GM12878 (cell line): ENCODE results near the gene RAB36. TPM values are rescaled to one million over a fixed set of nuclear protein-coding genes. Genes with fewer than 3 reads are reported as not detected.

Experiments
- ATAC-seq: fragments of 200-7000 bp; cut with Tn5 transposase; 3 replicates; pipeline ENCODE4 v1.9.1; 2020; ENCODE audit warnings: mild to moderate bottlenecking, moderate library complexity
- BruUV-seq: library from RNA; stranded (reverse); fragments of 400-500 nt; replicated peaks from 2 replicates; lab custom pipeline; 2021; lab: Mats Ljungman, UMichigan
- CTCF ChIA-PET: fragments of 300-600 bp; sonication (Branson Sonifier 250); formaldehyde crosslinking; extraction: SDS; loops from one replicate; lab custom pipeline; 2021; ENCODE audit warnings: inconsistent platforms; lab: Yijun Ruan, JAX
- POLR2A ChIA-PET: fragments of 350-600 bp; formaldehyde crosslinking; extraction: SDS; loops from one replicate; lab custom pipeline; 2021; ENCODE audit warnings: inconsistent platforms; lab: Charles Lee
- RAD21 ChIA-PET: fragments of 300-600 bp; sonication (Branson Sonifier 250); formaldehyde crosslinking; loops from one replicate; lab custom pipeline; 2023; ENCODE audit warnings: antibody characterized with exemption; ENCODE audit not compliant: unreplicated experiment; lab: Charles Lee
- SMC1A ChIA-PET: fragments of 300-600 bp; sonication (Branson Sonifier 250); formaldehyde crosslinking; loops from one replicate; lab custom pipeline; 2023; ENCODE audit not compliant: unreplicated experiment, uncharacterized antibody; lab: Charles Lee
- DNase-seq: peaks from one replicate; pipeline ENCODE4 v3.0.0-alpha.2; 2011; ENCODE audit warnings: low read depth, low spot score
- FAIRE-seq: peaks from 3 replicates; lab custom pipeline; 2011; peaks lifted over from hg19 to GRCh38; lab: Jason Lieb, UNC
- H2AFZ ChIP-seq: 2 replicates; pipeline ENCODE4 v1.6.0; 2011; ENCODE audit warnings: low read depth, low read length, control low read depth; ENCODE audit not compliant: control insufficient read depth
- H3K27ac ChIP-seq: 2 replicates; pipeline ENCODE4 v1.5.1; 2011; ENCODE audit warnings: control low read depth; ENCODE audit not compliant: control insufficient read depth, insufficient read depth
- H3K27me3 ChIP-seq, 2 experiments: replicated peaks in 1 of 2; 2 replicates each; pipeline versions ENCODE4 v1.6.0 to v1.6.1; 2011; ENCODE audit warnings: low read length in 1 of 2; ENCODE audit not compliant: control insufficient read depth in 2 of 2, insufficient read depth in 2 of 2
- H3K36me3 ChIP-seq, 2 experiments: 2 replicates each; pipeline ENCODE4 v1.5.1; 2011; ENCODE audit warnings: low read length in 1 of 2; ENCODE audit not compliant: control insufficient read depth in 2 of 2, insufficient read depth in 2 of 2
- H3K4me1 ChIP-seq: 2 replicates; pipeline ENCODE4 v1.6.1; 2011; ENCODE audit warnings: mild to moderate bottlenecking, low read length, moderate library complexity, mixed read lengths; ENCODE audit not compliant: control insufficient read depth, insufficient read depth
- H3K4me2 ChIP-seq: 2 replicates; pipeline ENCODE4 v1.6.0; 2011; ENCODE audit warnings: control low read depth; ENCODE audit not compliant: control insufficient read depth, insufficient read depth
- H3K4me3 ChIP-seq: fragments of 200-600 bp; sonication (generic); 2 replicates; pipeline ENCODE4 v1.5.1; 2016
- H3K79me2 ChIP-seq: 2 replicates; pipeline ENCODE4 v1.6.0; 2011; ENCODE audit warnings: low read length; ENCODE audit not compliant: control insufficient read depth, insufficient read depth
- H3K9ac ChIP-seq: 2 replicates; pipeline ENCODE4 v1.8.0; 2011; ENCODE audit warnings: low read length, control low read depth, mixed read lengths; ENCODE audit not compliant: control insufficient read depth, insufficient read depth
- H3K9me3 ChIP-seq: replicated peaks from 3 replicates; pipeline ENCODE4 v1.5.1; 2011; ENCODE audit warnings: mild to moderate bottlenecking, low read length; ENCODE audit not compliant: control insufficient read depth, insufficient read depth
- H4K20me1 ChIP-seq: 2 replicates; pipeline ENCODE4 v1.6.0; 2011; ENCODE audit not compliant: control insufficient read depth, insufficient read depth
- CREM ChIP-seq: IDR thresholded peaks from 2 replicates; pipeline ENCODE4 v1.6.1; 2014; ENCODE audit warnings: antibody characterized with exemption, low read depth
- EED ChIP-seq: sonication (generic); IDR thresholded peaks from 2 replicates; pipeline ENCODE4 v1.6.1; 2016; ENCODE audit warnings: antibody characterized with exemption, low read depth
- FOXM1 ChIP-seq: IDR thresholded peaks from 2 replicates; pipeline ENCODE4 v1.6.1; 2012; ENCODE audit warnings: low read depth, mild to moderate bottlenecking, inconsistent platforms, low read length, moderate library complexity
- JUND ChIP-seq: IDR thresholded peaks from 2 replicates; pipeline ENCODE4 v1.6.1; 2012; ENCODE audit warnings: low read depth, mild to moderate bottlenecking, low read length, improper control_type of control experiment, moderate library complexity
- KDM1A ChIP-seq: fragments of 200-600 bp; sonication (generic); IDR thresholded peaks from 2 replicates; pipeline ENCODE4 v1.6.1; 2016; ENCODE audit warnings: borderline replicate concordance
- MEF2A ChIP-seq: IDR thresholded peaks from 2 replicates; pipeline ENCODE4 v1.6.1; 2011; ENCODE audit warnings: low read depth, mild to moderate bottlenecking, low read length, moderate library complexity; ENCODE audit not compliant: insufficient read depth
- NR2C1 ChIP-seq: fragments of 450-650 bp; IDR thresholded peaks from 2 replicates; pipeline ENCODE4 v1.6.1; 2017; ENCODE audit warnings: antibody characterized with exemption, mild to moderate bottlenecking, moderate library complexity
- NR2C2 ChIP-seq: IDR thresholded peaks from 2 replicates; pipeline ENCODE4 v1.6.1; 2011; ENCODE audit warnings: borderline replicate concordance, low read depth; ENCODE audit not compliant: control insufficient read depth, insufficient read length
- POLR2AphosphoS2 ChIP-seq: IDR thresholded peaks from 2 replicates; pipeline ENCODE4 v1.6.1; 2011; ENCODE audit warnings: low read depth, mild to moderate bottlenecking, low read length, improper control_type of control experiment, moderate library complexity
- RBBP5 ChIP-seq: fragments of 200-600 bp; sonication (generic); conservative IDR thresholded peaks from 2 replicates; pipeline ENCODE4 v1.6.1; 2016
- RUNX3 ChIP-seq: IDR thresholded peaks from 2 replicates; pipeline ENCODE4 v1.6.1; 2012; ENCODE audit warnings: low read length, inconsistent platforms
- TARDBP ChIP-seq: IDR thresholded peaks from 2 replicates; pipeline ENCODE4 v1.6.1; 2016; ENCODE audit warnings: borderline replicate concordance
- TCF12 ChIP-seq: IDR thresholded peaks from 2 replicates; pipeline ENCODE4 v1.6.1; 2011; ENCODE audit warnings: low read depth, mild to moderate bottlenecking, low read length
- ZNF384 ChIP-seq: IDR thresholded peaks from 2 replicates; pipeline ENCODE4 v1.6.1; 2012; ENCODE audit warnings: low read depth, mild to moderate bottlenecking, low read length, improper control_type of control experiment, borderline replicate concordance
- ZSCAN29 ChIP-seq: fragments of 450-650 bp; IDR thresholded peaks from 2 replicates; pipeline ENCODE4 v1.6.1; 2017; ENCODE audit warnings: mild to moderate bottlenecking, moderate library complexity
- WGBS: methylation state at CpG from one replicate; pipeline ENCODE4 v1.1.6; 2016; ENCODE audit warnings: low lambda C conversion rate; ENCODE audit not compliant: insufficient replicate concordance, insufficient coverage; ENCODE audit errors: missing lambda C conversion rate; 5-methylcytosine and 5-hydroxymethylcytosine counted together
- in situ Hi-C: fragments of 300-500 bp; cut with MboI; formaldehyde crosslinking; loops from 9 replicates; pipeline ENCODE4 v1.14.3; 2018; ENCODE audit warnings: mixed read lengths
- intact Hi-C: fragments of 100-400 bp; cut with micrococcal nuclease; formaldehyde crosslinking; loops from one replicate; pipeline ENCODE4 v1.14.2; 2022; ENCODE audit not compliant: unreplicated experiment
- polyA plus RNA-seq, 11 experiments: library from polyadenylated mRNA; depleted of rRNA in 4 of 11; unstranded in 6 of 11; stranded (reverse) in 5 of 11; fragments of >200 nt; fragmentation: Nextera tagmentation in 4 of 11; fragmentation: Illumina TruSeq in 1 of 11; extraction: Ambion mirVana in 4 of 11; extraction: Trizol in 1 of 11; gene quantifications; 1 replicate in 1 of 11; 2 replicates in 10 of 11; pipeline versions ENCODE4 v1.2.1 to v1.2.3, GENCODE V29; 2011 to 2016; ENCODE audit warnings: inconsistent platforms in 2 of 11, missing spikeins in 2 of 11, low read depth in 1 of 11
- total RNA-seq, 4 experiments: library from RNA; depleted of rRNA in 3 of 4; stranded (reverse); fragments of >200 nt in 3 of 4; fragmentation: Illumina TruSeq in 1 of 4; extraction: Trizol in 1 of 4; gene quantifications; 2 replicates each; pipeline versions ENCODE4 v1.2.1 to v1.2.3, GENCODE V29; 2013 to 2021
- TF ChIP-seq, protein P1 (sequence below): fragments of 450-650 bp; formaldehyde crosslinking; IDR thresholded peaks from 2 replicates; pipeline ENCODE4 v1.5.0; 2022; ENCODE audit warnings: mild to moderate bottlenecking, missing genetic modification characterization
- TF ChIP-seq, protein P2 (sequence below): IDR thresholded peaks from 2 replicates; pipeline ENCODE4 v1.6.1; 2012; ENCODE audit warnings: mild to moderate bottlenecking, low read depth, low read length
- TF ChIP-seq, protein P3 (sequence below): fragments of 150-350 bp; IDR thresholded peaks from 2 replicates; pipeline ENCODE4 v1.6.1; 2014; ENCODE audit warnings: mild to moderate bottlenecking, low read depth, low read length

The RAB36 gene
- total and polyA plus RNA-seq, 10 of the 15 experiments (the other 5 are each of a cell fraction or from before 2014, with no cell fraction given), result 0.31 to 2.7 (median 1.1) TPM

DNA sequence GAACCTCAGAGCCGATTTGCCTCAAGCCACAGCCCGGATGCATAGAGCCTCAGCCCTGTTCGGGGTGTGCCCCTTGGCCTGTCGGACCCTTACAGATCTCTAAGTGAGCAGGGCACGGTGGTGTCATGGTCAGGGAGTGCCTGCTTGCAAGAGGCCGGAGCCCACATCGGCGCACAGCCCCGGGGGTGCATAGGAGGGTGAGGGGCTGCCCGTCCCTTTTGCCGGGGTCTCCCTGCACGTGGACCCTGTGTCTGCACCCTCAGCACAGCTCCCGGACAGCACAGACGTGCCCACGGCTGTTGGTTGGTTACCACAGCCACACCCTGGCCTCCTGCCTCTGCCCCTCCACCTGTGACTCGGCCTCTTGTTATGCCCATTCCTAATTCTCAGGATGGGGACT is 6.5 kb downstream of the RAB36 start:
- ChIA-PET CTCF (interaction anchor here (1.0 to 1.6 kb wide), 2 partner anchors 14 to 192 kb away, joined by 3 to 4 read pairs; no protein-coding TSS in a partner anchor), RAD21 (no interaction called here), POLR2A (interaction anchor here (0.6 kb wide), 1 partner anchor 478 kb away, joined by 4 read pairs; no protein-coding TSS in a partner anchor), SMC1A (no interaction called here)
- H3K4me3 ChIP-seq, result no peak overlapping the region
- intact Hi-C loops (no loop called here), in situ Hi-C loops (no loop called here)
- no peak overlapping the region for H3K4me2 ChIP-seq
- no peak for DNase-seq
- H3K27me3 ChIP-seq, result no peaks in the 10 kb centered on the region
- H3K36me3 ChIP-seq, result no peaks in the 10 kb centered on the region
- no peaks in the 10 kb centered on the region for H3K9me3 ChIP-seq
- H3K79me2 ChIP-seq, result no peaks in the 10 kb centered on the region
- no peaks in the 10 kb centered on the region for H4K20me1 ChIP-seq
- WGBS, result 91% methylated on average over 16 of the region's 16 CpGs
- BruUV-seq, result no TSS peak
- H3K4me1 ChIP-seq, result peaks cover 12% of the 10 kb centered on the region
- H3K27ac ChIP-seq, result no peak overlapping the region
- no peak for FAIRE-seq
- H2AFZ ChIP-seq, result no peak overlapping the region; the same call in 1 of the 2 replicates
- H3K9ac ChIP-seq, result no peak overlapping the region
- no peak for ATAC-seq
- TF ChIP-seq TCF12 (no peak), ZSCAN29 (no peak), RUNX3 (no peak), KDM1A (no peak), TARDBP (no peak), CREM (no peak), RBBP5 (no peak), FOXM1 (no peak), NR2C2 (no peak), NR2C1 (no peak), MEF2A (no peak), ZNF384 (no peak), POLR2AphosphoS2 (no peak), JUND (no peak), EED (no peak)
- TF ChIP-seq, protein P1, sequence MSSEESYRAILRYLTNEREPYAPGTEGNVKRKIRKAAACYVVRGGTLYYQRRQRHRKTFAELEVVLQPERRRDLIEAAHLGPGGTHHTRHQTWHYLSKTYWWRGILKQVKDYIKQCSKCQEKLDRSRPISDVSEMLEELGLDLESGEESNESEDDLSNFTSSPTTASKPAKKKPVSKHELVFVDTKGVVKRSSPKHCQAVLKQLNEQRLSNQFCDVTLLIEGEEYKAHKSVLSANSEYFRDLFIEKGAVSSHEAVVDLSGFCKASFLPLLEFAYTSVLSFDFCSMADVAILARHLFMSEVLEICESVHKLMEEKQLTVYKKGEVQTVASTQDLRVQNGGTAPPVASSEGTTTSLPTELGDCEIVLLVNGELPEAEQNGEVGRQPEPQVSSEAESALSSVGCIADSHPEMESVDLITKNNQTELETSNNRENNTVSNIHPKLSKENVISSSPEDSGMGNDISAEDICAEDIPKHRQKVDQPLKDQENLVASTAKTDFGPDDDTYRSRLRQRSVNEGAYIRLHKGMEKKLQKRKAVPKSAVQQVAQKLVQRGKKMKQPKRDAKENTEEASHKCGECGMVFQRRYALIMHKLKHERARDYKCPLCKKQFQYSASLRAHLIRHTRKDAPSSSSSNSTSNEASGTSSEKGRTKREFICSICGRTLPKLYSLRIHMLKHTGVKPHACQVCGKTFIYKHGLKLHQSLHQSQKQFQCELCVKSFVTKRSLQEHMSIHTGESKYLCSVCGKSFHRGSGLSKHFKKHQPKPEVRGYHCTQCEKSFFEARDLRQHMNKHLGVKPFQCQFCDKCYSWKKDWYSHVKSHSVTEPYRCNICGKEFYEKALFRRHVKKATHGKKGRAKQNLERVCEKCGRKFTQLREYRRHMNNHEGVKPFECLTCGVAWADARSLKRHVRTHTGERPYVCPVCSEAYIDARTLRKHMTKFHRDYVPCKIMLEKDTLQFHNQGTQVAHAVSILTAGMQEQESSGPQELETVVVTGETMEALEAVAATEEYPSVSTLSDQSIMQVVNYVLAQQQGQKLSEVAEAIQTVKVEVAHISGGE (CRISPR knock-in tag), result no peak
- TF ChIP-seq, protein P2, sequence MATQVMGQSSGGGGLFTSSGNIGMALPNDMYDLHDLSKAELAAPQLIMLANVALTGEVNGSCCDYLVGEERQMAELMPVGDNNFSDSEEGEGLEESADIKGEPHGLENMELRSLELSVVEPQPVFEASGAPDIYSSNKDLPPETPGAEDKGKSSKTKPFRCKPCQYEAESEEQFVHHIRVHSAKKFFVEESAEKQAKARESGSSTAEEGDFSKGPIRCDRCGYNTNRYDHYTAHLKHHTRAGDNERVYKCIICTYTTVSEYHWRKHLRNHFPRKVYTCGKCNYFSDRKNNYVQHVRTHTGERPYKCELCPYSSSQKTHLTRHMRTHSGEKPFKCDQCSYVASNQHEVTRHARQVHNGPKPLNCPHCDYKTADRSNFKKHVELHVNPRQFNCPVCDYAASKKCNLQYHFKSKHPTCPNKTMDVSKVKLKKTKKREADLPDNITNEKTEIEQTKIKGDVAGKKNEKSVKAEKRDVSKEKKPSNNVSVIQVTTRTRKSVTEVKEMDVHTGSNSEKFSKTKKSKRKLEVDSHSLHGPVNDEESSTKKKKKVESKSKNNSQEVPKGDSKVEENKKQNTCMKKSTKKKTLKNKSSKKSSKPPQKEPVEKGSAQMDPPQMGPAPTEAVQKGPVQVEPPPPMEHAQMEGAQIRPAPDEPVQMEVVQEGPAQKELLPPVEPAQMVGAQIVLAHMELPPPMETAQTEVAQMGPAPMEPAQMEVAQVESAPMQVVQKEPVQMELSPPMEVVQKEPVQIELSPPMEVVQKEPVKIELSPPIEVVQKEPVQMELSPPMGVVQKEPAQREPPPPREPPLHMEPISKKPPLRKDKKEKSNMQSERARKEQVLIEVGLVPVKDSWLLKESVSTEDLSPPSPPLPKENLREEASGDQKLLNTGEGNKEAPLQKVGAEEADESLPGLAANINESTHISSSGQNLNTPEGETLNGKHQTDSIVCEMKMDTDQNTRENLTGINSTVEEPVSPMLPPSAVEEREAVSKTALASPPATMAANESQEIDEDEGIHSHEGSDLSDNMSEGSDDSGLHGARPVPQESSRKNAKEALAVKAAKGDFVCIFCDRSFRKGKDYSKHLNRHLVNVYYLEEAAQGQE, result no peak
- TF ChIP-seq, protein P3, sequence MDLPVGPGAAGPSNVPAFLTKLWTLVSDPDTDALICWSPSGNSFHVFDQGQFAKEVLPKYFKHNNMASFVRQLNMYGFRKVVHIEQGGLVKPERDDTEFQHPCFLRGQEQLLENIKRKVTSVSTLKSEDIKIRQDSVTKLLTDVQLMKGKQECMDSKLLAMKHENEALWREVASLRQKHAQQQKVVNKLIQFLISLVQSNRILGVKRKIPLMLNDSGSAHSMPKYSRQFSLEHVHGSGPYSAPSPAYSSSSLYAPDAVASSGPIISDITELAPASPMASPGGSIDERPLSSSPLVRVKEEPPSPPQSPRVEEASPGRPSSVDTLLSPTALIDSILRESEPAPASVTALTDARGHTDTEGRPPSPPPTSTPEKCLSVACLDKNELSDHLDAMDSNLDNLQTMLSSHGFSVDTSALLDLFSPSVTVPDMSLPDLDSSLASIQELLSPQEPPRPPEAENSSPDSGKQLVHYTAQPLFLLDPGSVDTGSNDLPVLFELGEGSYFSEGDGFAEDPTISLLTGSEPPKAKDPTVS, result no peak
